HFFc6 (cell line): ENCODE measurements around the gene CHRNA3. TPM values are rescaled to one million over a fixed set of nuclear protein-coding genes. Genes with fewer than 3 reads are reported as not detected.

Experiments
- DNase-seq: peaks from one replicate; pipeline ENCODE4 v3.0.0-alpha.2; 2018
- H3K27ac Mint-ChIP-seq: 2 replicates; pipeline ENCODE4 v1.8.0; 2020; ENCODE audit warnings: mild to moderate bottlenecking, mixed read lengths
- H3K27me3 Mint-ChIP-seq: 2 replicates; pipeline ENCODE4 v1.8.0; 2021; ENCODE audit warnings: mild to moderate bottlenecking, moderate library complexity, mixed read lengths; ENCODE audit not compliant: insufficient read depth
- H3K36me3 Mint-ChIP-seq: 2 replicates; pipeline ENCODE4 v1.8.0; 2021; ENCODE audit warnings: low read depth, mixed read lengths
- H3K4me1 Mint-ChIP-seq: 2 replicates; pipeline ENCODE4 v1.8.0; 2020; ENCODE audit warnings: low read depth, mixed read lengths
- H3K4me3 Mint-ChIP-seq: 2 replicates; pipeline ENCODE4 v1.8.0; 2020; ENCODE audit warnings: mild to moderate bottlenecking, moderate library complexity, mixed read lengths
- H3K9me3 Mint-ChIP-seq: 2 replicates; pipeline ENCODE4 v1.8.0; 2020; ENCODE audit warnings: mild to moderate bottlenecking, mixed read lengths
- long read RNA-seq: library from polyadenylated mRNA; unstranded; transcript quantifications from one replicate; pipeline ENCODE4 v2.0.0, GENCODE V29; 2019
- total RNA-seq, 6 experiments: library from RNA; stranded (reverse); fragmentation: NEBNext Ultra II Directional; extraction: Animal tissue kit (Norgen Biotek cat#: 25700); gene quantifications; 2 replicates in 1 of 6; 3 replicates in 5 of 6; pipeline ENCODE4 v1.2.3, GENCODE V29; 2021
- TF ChIP-seq, protein P1 (sequence below): fragments of 200-600 bp; sonication (generic); IDR thresholded peaks from 2 replicates; pipeline ENCODE4 v1.5.0; 2021; ENCODE audit warnings: antibody characterized with exemption, mild to moderate bottlenecking

The CHRNA3 gene
- total RNA-seq = not detected
- long read RNA-seq = 0 reads

- peaks cover 8% of the 10 kb centered on the region for H3K4me1 Mint-ChIP-seq
- TF ChIP-seq, protein P1, sequence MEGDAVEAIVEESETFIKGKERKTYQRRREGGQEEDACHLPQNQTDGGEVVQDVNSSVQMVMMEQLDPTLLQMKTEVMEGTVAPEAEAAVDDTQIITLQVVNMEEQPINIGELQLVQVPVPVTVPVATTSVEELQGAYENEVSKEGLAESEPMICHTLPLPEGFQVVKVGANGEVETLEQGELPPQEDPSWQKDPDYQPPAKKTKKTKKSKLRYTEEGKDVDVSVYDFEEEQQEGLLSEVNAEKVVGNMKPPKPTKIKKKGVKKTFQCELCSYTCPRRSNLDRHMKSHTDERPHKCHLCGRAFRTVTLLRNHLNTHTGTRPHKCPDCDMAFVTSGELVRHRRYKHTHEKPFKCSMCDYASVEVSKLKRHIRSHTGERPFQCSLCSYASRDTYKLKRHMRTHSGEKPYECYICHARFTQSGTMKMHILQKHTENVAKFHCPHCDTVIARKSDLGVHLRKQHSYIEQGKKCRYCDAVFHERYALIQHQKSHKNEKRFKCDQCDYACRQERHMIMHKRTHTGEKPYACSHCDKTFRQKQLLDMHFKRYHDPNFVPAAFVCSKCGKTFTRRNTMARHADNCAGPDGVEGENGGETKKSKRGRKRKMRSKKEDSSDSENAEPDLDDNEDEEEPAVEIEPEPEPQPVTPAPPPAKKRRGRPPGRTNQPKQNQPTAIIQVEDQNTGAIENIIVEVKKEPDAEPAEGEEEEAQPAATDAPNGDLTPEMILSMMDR = no peak
- DNase-seq = no peak
- H3K27me3 Mint-ChIP-seq = peaks cover 49% of the 10 kb centered on the region
- H3K27ac Mint-ChIP-seq = no peak within 1 kb of the TSS
- no peaks in the 10 kb centered on the region for H3K9me3 Mint-ChIP-seq
- H3K4me3 Mint-ChIP-seq = no peak within 1 kb of the TSS
- H3K36me3 Mint-ChIP-seq = no peaks in the 10 kb centered on the region
Observed at GRCh38 chr15:78620527-78621421, at the start of gene CHRNA3. Gene CHRNA3 (minus strand): TSS chr15:78620996. CDS start chr15:78620794, 202 bp downstream.

- TF ChIP-seq, protein P1 = no peak
- H3K9me3 Mint-ChIP-seq = no peaks in the 10 kb centered on the region
- no peak for DNase-seq
- H3K36me3 Mint-ChIP-seq = no peaks in the 10 kb centered on the region
- no peak overlapping the region for H3K4me3 Mint-ChIP-seq
- peaks cover 39% of the 10 kb centered on the region for H3K27me3 Mint-ChIP-seq
- no peak overlapping the region for H3K27ac Mint-ChIP-seq
- H3K4me1 Mint-ChIP-seq = no peaks in the 10 kb centered on the region
Observed at GRCh38 chr15:78668987-78669386, 48.2 kb upstream of the CHRNA3 start.

GRCh38 chr15:78667578-78668236, 46.9 kb upstream of the CHRNA3 start:
- no peak overlapping the region for H3K27ac Mint-ChIP-seq
- no peak for DNase-seq
- H3K36me3 Mint-ChIP-seq = no peaks in the 10 kb centered on the region
- no peak overlapping the region for H3K4me3 Mint-ChIP-seq
- no peaks in the 10 kb centered on the region for H3K9me3 Mint-ChIP-seq
- peaks cover 38% of the 10 kb centered on the region for H3K27me3 Mint-ChIP-seq
- TF ChIP-seq, protein P1 = no peak
- no peaks in the 10 kb centered on the region for H3K4me1 Mint-ChIP-seq

- TF ChIP-seq, protein P1 = no peak
- H3K4me1 Mint-ChIP-seq = no peaks in the 10 kb centered on the region
- H3K27me3 Mint-ChIP-seq = peaks cover 29% of the 10 kb centered on the region
- H3K27ac Mint-ChIP-seq = no peak overlapping the region
- no peaks in the 10 kb centered on the region for H3K36me3 Mint-ChIP-seq
- H3K4me3 Mint-ChIP-seq = no peak overlapping the region
- H3K9me3 Mint-ChIP-seq = no peaks in the 10 kb centered on the region
- no peak for DNase-seq
Observed at GRCh38 chr15:78666010-78666409, 45.2 kb upstream of the CHRNA3 start.

DNA sequence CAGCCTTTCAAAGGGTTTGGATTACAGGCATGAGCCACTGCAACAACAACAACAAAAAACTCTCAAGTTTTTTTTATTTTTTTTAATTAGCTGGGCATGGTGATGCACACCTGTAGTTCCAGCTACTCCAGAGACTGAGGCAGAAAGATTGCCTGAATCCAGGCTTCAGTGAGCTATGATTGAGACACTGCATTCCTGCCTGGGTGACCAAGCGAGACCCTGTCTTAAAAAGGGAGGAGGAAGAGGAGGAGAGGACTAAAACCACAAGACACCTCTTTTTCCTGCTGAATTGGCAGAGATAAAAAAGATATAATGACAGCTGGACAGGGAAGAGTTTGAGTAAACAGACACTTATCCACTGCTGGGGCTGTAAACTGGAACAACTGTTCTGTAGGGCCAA, 42.9 kb upstream of the CHRNA3 start:
- DNase-seq = no peak
- H3K4me3 Mint-ChIP-seq = no peak overlapping the region
- no peaks in the 10 kb centered on the region for H3K9me3 Mint-ChIP-seq
- no peaks in the 10 kb centered on the region for H3K4me1 Mint-ChIP-seq
- H3K27me3 Mint-ChIP-seq = peaks cover 34% of the 10 kb centered on the region
- H3K27ac Mint-ChIP-seq = no peak overlapping the region
- H3K36me3 Mint-ChIP-seq = no peaks in the 10 kb centered on the region
- TF ChIP-seq, protein P1 = no peak
